ENCODE data around the gene SAP30BP.
"Not testable (repeated sequence)": the region's sequence is repeated elsewhere in the genome, so short reads cannot be mapped to it uniquely, and the experiment has no call there.

The SAP30BP gene

DNA sequence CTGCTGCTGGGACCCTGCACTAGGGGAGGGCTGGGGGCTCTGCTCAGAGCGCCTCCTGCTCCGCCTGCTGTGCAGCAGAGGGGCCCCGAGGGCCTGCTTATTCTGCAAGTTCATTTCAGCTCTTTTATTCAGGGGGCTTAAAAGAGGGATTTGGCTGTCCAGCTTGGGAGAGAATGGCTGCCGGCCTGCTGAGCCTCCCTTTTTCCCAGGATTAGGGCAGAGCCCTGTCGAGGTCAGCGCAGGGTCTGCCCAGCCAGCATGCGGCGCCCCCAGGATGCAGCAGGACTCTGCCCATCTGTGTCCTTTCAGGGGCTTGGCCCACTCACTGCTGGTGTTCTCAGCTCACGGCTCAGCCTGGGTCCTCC, 32.8 kb upstream of the SAP30BP start:
- no peak for DNase-seq

DNA sequence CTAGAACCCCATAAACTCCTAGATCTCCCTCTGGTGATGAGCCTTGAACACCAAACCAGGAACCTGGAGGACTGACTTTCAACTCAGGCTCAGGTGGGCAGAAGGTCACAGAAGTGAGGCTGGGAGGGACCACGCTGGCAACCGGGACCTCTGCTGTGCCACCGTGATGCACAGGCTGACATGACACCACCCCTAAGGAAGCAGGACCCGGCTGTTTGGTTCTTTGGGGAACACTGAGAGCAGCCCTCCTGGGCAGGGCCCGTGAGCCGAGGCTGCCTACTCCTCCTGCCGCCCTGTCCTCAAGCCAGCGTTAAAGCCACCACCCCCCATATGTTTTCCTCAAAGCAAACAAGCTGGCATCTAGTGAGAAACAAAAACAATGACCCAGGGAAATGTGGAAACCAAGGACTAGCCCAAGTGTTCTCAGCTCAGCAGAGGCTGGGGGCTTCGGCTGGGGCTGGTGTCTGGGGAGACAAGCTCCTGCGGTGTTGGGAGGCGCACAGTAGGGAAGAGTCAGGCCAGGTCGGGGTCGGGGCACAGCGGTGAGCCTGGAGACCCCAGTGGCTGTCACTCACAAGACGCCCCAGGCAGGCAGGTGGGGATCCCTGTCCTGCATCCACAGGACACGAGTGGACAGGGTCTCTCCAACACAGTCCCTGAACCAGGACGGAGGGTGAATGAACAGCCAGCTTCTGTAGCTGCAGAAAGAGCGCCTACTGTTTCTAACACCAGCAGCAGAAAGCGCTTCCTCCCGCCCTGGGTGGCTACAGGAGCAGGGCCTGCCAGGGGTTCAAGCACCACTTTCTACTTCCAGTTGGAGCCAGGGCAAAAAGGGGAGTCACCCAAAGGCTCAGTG, 32.2 kb upstream of the SAP30BP start:
- DNase-seq: no peak

DNA sequence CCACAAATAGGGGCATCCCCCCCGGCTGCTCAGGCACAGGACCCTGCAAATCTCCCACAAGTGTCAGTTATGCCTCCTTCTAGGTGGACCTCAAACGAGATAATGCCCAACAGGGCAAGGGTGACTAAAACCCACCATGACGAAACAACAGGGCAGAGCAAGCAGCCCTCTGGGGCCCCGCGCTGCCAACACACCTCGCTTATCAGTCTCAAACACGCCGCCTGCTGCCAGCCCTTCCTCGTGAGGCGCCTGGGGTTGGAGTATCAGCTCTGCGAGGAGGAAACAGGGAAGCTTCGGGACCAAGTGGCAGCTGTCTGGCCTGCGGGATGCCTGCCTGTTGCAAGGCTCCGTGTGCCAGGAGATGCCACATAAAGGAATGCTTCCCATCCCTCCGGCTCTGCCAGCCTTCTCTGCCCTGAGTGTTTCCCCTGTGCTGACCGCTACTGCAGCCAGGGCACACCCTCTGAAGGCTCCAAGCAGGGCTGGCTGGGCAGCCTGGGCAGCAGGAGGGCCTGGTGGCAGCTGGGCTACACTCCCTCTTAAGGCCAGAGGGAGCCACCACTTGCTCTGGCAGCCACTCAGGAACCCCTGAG, 31.4 kb upstream of the SAP30BP start:
- no peak for DNase-seq

DNA sequence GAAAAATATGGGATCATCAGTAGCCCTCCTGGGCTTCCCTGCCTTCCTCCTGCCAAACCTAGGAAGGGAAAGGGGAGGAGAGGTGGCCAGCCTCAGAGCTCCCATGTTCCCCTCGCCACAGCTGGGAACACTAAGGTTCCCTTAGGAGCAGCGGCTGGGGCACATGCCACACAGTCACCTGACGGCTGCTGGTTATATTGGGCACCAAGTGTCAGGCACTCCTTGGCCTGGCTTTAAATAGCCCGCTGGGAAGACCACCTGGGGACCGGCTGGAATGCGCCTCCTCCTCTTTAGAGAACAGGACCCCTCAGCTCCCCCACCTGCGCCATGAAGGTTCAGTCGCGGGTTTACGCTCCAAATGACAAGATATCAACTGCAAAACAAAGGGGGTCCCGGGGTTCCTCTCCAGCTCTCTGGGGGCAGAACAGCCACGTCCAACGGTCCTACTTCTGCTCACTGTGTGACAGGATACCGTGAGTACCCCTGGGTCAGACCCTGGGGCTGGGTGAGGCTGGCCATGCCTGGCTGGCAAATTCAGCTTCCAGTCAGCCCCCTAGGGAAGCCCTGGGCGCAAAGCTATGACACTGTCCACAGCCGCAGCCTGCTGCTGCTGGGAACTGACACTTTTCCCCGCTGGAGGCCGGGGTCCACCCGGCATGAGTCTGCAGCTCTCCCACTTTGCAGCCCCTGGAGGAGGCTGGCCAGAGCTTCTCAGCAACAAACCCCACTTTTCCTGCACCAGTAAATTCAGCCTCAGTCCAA, 30.6 kb upstream of the SAP30BP start:
- DNase-seq: no peak

DNA sequence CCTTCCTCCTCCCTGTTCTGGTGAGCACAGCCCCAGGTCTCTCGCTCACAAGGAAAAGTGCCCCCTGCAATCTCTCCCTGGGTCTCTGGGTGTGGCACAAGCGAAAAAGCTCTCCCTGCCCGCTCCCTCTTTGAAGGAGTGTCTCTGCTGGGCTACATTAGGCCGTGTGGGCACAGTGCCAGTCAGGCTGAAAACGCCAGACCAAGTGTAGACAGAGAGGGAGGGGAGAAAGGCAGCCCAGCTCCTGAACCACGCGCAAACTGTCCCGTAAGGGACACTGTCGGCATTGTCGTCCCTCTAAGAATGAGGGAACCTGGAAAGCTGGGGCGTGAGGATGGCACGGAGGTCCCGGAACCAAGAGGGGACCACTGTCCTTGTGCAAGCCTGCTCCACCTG, 30.0 kb upstream of the SAP30BP start:
- DNase-seq: no peak

DNA sequence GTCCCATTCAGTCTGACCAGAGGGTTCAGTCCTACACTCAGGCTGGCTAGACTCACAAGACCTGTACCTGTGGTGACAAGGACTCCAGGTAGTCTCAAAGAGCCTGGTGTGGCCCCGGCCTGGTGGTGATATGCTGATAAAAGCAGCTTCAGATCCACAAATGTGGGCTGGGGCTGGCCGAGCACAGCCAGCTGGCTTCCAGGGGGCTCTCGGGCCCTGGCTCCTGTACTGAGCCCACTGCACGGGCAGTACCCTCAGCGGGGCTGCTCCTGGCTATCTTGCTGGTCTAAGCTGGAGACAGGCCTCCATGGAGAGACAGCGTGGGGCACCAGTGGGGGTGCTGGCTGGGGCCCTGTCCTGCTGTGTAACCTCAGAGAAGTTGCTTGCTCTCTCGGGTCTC, 29.6 kb upstream of the SAP30BP start:
- DNase-seq: no peak

DNA sequence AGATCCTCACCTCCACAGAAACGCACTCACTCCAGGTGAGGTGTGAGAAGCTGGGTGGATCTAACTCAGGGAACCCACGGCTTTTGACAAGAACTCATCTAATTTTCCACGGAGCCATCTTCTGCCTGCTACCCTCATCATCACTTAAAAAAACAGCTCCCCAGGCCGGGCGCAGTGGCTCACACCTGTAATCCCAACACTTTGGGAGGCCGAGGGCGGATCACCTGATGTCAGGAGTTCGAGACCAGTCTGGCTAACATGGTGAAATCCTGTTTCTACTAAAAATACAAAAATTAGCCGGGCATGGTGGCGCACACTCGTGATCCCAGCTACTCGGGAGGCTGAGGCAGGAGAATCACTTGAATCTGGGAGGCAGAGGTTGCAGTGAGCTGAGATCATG, 29.1 kb upstream of the SAP30BP start:
- DNase-seq: not testable (repeated sequence)

DNA sequence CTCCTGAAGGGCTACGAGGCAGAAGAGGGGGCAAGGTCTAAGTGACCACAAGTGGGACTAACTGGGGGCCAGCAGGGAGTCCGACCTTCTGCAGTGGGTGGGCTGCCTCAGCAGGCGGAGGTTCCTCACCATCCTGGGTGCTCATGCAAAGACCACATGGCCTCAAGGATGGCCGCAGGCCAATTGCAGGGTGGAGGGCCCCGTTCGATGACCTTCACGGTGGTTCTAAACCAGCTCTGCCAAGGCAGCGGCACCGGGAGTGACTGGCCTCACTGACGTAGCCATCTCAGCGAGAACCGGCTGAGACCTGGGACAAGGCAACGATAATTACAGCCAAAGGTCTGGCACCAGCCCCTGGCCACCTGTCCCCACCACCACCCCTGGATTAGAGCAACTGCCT, 28.2 kb upstream of the SAP30BP start:
- no peak for DNase-seq

DNA sequence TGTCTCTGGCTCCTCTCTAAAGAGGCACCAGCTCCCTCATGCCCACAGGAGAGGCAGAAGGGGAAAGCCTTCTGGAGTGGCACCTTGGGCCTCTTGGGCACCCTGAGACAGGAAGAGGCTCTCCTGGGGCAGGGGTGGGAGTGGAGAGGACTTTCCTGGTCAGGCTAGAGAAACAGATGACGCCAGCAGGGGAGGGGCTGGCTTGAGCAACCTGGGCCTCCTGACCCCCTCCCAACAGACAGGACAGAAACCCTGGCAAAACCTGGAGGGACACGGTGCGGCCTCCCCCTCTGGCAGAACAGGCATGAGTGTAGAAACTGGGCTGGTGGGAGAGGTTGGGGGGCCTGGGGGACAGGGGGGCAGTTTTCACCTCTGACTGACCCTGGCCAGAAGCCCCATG, 27.8 kb upstream of the SAP30BP start:
- DNase-seq: no peak

DNA sequence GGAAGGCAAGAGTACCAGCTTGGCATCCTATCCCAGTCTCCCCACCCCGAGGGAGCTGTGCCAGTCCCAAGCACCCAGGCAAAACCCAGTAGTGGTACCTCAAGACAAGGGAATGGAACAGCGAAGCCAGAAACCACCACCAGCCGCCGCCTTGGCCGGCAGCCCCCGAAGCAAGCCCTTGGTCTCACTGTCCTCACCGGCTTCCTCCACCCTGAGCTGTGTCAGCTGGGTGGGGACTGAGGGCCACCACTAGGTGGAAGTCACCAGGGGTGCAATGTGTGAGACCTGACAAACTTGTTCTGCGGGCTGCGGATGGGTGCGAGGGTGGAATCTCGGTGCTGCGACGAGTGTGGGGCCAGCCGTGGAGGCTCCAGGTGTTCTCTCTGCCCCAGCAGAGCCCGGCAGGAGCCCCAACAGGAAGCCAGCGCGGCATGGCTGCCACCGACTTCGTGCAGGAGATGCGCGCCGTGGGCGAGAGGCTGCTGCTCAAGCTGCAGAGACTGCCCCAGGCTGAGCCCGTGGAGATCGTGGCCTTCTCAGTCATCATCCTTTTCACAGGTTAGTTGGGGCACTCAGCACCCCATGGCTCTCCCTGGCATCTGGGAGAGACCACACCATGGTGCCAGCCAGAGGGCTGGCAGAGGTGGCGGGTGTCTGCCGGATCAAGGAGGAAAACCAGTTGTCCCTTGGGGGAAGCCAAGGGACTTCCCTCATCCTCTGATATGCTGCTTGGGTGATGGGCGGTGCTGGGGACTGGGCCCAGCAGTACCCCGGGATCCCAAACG, 27.2 kb upstream of the SAP30BP start:
- no peak for DNase-seq

DNA sequence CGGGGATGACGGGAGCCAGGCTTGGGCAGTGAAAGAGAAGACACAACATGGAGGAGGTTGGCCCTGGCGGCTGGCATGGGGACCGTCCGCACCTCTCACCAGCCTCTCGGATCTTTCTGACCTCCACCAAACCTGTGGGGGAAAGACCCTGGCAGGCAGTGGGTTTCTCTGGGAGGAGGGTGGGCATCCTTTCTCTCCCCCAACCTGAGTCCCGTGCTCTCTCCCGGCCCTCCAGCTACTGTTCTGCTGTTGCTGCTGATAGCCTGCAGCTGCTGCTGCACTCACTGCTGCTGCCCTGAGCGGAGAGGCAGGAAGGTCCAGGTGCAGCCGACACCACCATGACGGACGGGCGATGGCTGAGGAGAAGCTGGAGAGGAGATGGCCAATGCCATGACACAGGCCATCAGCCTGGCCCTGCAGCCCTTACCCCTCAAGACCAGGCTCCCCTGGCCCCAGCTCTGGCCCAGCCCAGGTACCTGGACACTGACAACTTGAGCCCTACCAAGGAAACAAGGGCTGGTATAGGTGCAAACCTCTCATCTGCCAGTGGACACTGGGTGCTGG, 26.5 kb upstream of the SAP30BP start:
- no peak for DNase-seq

DNA sequence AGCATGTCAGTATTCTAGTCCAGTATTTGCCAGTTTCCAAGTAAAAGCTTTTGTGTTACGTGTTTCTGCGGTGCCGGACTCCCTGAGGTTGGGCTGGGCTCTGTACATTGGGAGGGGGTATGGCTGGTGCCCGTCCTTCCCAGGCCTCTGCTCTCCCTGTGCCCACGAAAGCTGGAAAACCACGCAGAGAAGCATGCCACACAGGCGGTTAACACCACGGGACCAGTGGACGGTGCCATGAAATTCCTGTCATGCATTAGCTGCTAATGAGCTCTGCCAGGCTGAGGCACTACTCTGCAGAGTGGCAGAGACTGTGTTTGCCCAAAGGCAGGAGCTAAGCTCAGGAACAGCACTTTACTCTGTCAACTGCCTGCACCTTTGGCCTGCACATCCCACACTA, 25.8 kb upstream of the SAP30BP start:
- no peak for DNase-seq

DNA sequence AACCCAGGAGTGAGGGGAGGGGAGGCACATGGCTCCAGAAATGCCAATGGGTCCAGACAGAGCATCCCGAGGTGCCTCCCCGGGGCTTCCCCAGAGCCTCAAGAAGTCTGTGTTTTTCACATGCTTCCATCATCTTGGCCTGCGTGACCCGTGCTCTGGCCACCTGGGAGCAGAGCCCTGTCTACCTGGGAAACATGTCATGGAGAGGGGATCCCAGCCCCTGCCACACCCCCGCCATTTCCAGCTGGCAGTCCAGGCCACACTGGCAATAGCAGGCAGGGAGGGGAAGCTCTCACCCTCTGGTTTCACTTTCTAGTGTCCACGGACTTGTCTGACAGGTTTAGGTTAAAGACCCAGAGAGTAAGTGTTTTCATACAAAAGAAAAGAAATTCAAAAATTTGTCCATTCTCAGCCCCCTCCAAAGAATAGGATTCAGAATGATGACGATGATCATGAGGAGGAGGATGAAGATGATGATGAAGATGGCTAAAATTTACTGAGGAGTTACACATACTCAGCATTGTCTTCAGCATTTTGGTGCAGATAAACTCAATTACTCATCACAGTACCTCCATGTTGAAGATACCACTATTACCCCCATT, 24.9 kb upstream of the SAP30BP start:
- DNase-seq: no peak

DNA sequence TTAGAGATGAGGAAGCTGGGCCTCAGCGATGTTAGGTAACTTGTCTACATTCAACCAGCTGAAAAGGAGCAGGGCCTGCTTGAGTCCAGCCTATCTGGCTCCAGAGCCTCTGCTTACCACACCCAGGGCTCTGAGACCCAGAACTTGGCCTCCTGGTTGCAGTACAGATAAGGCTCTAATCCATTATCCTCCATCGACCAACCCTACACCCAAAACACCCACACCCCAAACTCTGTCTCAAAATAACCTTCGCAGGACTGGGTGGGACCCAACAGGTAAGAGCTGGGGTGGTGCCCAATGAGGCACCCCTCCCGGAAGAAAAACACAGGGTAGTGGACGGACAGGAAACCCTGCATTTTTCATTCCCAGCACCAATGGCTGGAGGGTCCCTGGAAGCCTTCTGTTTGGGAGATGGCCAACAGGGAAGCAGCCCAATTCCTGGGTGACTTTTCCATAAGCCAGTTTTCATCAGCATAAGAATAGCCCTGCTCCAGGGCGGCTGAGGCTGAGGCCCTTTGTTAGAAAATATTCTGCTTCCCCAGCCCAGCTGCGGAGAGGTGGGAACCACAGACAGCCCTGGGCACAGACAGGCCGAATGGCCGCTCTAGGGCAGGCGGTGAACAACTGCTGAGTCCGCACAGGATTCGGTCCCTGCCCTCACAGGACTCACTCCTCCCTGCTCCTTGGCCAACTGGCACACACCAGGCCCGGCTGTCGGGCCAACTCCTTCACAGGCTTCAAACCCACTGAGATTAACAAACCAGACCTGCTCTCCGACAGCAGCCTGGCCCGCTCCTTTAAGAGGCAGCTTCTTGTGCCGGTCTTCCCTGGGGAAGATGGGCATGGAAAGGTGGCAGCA, 24.1 kb upstream of the SAP30BP start:
- DNase-seq: no peak

DNA sequence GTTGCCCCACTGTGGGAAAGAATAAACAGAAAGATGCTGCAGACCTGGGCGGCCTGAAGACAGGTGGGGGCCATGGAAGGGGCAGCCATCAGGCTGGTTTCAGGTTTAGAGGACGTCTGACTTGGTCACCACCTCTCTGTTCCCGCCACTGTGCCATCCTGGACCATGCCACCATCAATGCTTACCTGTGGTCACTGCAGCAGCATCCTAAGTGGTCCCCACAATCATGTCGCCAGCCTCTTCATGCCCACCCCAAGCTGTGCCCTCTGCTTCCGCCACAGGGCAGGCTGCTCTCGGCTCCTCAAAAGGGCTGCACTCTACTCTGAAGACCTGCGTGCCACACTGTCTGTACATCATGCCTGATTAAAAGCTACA, 23.5 kb upstream of the SAP30BP start:
- DNase-seq: no peak

DNA sequence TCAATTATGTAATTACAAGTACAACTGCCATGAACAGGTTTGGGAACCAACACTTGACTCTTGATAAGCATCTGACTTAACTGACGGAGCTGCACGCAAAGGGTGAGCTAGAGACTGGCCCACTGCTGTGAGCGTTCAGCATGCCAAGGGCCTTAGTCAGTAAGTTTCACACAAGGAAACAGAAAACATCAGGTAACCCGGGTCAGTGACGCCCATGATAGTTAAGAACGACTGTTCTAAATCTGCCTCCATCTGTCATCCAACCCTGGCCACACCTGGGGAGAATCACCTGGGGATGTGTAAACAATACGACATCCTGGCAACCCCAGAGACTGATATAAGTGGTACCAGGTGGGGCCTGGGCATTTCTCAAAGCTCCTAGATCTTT, 21.6 kb upstream of the SAP30BP start:
- DNase-seq: no peak

DNA sequence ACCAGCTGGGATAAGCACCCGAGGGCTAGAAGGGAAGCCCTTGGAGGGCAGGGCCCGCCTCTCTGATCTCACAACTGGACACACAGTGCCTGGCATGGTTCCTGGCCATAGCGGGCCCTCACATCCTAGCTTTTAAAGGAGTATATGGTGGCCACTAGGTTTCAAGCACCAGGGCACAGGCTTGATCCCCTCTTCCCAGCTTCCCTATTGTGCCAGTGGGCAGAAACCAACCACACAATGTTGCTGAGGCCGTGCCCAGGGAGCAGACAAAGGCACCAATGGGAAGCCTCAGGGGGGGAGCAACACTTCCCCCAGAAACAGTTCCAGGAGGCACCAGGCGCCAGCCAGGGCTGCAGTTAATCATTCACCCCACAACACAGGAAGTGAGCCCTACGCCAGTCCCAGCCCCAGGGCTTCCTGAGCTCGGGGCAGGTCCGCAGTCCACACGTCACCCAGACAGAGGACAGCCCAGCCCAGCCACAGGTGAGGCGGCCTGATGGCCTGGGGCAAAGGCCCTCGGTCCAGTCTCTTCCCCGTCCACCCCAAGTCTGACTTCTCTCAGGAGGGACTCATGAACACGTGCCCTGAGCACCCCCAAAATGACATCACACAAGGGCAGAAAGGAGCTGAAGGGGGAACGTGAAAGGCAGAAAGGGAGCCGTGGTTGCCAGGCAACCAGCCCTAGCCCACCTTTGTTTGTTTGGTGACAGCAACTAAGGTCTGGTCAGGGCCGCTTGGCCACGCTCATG, 21.1 kb upstream of the SAP30BP start:
- no peak for DNase-seq

DNA sequence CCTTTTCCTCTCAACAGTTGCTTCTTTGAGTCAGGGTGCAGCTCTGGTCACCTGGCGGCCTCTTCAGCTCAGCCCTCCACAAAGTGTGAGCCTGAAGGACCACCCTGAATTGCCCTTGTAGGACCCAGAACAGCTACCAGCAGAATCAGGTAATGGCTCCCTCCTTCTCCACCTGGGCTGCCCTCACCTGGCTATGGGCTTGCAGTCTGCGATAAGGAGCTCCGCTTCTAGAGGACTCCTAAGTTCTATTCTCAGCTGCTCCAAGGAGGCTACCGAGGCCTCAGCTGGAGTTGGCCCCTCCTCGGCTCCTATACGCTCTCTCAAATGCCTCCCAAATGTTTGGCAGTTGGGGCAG, 20.5 kb upstream of the SAP30BP start:
- no peak for DNase-seq

DNA sequence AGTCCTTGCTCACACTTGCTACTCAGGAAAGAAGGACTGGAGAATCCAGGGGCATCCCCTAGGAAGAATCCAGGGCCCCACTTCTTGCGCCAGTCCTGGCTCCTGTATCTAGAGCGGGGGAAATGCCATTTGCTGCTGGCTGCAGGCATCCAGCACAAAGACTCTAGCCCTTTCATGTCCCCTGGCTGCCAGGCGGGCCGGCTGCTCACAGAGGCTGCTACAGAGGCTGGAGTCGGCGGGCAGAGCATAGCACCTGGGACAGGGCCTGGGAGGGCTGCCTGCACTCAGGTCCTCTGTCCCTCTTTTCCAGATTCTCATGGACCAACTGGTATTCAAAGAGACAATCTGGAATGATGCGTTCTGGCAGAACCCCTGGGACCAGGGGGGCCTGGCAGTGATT, 20.1 kb upstream of the SAP30BP start:
- DNase-seq: no peak

DNA sequence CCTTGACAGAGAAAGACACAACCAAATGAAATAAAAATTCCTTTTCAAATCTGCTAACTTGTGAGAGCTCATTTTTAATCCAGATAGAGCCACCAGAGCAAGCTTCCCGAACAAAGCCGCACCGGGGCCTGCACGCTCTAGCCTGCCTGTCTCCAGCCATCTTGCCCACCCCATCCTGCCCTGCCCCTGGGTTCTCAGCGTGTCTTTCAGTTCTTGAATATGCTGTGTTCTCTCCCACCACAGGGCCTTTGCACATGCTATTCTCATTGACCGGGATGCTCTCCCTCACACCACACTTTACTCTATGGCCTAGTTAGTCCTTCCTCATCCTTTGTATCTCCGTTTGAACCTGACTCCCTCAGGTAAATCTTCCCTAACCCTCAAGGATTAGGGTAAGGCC, 19.2 kb upstream of the SAP30BP start:
- no peak for DNase-seq

DNA sequence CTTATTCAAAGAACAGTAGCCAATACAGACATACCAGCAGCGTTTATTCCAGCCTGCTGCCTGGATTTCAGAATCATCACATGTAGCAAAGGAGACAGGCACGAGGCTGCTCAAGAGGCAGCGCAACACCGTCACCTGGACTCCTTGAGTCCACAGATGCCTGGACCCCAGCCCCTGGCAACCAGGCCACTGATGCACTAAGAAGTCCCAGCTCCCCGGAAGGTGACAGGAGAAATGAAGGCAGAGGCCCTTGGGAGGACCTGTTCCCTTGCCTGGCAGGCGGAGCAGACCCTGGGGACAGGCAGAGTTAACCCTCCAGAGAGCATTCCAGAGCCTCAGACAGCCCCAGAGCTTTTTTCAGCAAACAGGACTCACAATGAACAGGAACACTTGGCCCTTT, 17.5 kb upstream of the SAP30BP start:
- DNase-seq: no peak
